CD4-positive, CD25-positive, alpha-beta regulatory T cell (primary cell): Measurements from ENCODE around the gene KHK. TPM values are rescaled to one million over a fixed set of nuclear protein-coding genes. Genes with fewer than 3 reads are reported as not detected.
A peak's percentile ranks its signal among the peaks of the same experiment; 100 is the strongest.

Experiments used
- ATAC-seq, 2 donors: fragments of 150-1000 bp; cut with Tn5 transposase; one replicate each; pipeline ENCODE4 v1.10.0; 2021; ENCODE audit warnings: low read depth in 2 of 2, moderate number of reproducible peaks in 2 of 2, moderate library complexity in 1 of 2
- DNase-seq, 3 donors: peaks; one replicate each; pipeline versions ENCODE4 v3.0.0 to v3.0.0-alpha.2; 2012 to 2022; ENCODE audit warnings: mixed read lengths in 1 of 3
- H3K27ac ChIP-seq: one replicate; pipeline ENCODE4 v1.7.0; 2013; ENCODE audit warnings: mild to moderate bottlenecking, low read length; ENCODE audit not compliant: insufficient read depth, poor library complexity, severe bottlenecking
- H3K27me3 ChIP-seq: one replicate; pipeline ENCODE4 v1.7.0; 2013; ENCODE audit warnings: low read length; ENCODE audit not compliant: control insufficient read depth, insufficient read depth
- H3K36me3 ChIP-seq: one replicate; pipeline ENCODE4 v1.7.0; 2013; ENCODE audit warnings: mild to moderate bottlenecking, low read length, moderate library complexity; ENCODE audit not compliant: control insufficient read depth, insufficient read depth
- H3K4me1 ChIP-seq: 2 replicates; pipeline ENCODE4 v1.7.0; 2013; ENCODE audit warnings: mild to moderate bottlenecking, low read length; ENCODE audit not compliant: insufficient read depth, control insufficient read depth, poor library complexity, severe bottlenecking
- H3K4me3 ChIP-seq: one replicate; pipeline ENCODE4 v1.7.0; 2013; ENCODE audit warnings: low read depth, mild to moderate bottlenecking, low read length, moderate library complexity
- H3K9me3 ChIP-seq, 2 experiments: 1 replicate in 1 of 2; 2 replicates in 1 of 2; pipeline ENCODE4 v1.7.0; 2013; ENCODE audit warnings: low read length in 2 of 2, mild to moderate bottlenecking in 1 of 2, moderate library complexity in 1 of 2; ENCODE audit not compliant: control insufficient read depth in 2 of 2
- H3K27ac Mint-ChIP-seq, 3 donors: one replicate each; pipeline ENCODE4 v1.8.0; 2020 to 2022; ENCODE audit warnings: mild to moderate bottlenecking in 3 of 3, mixed read lengths in 3 of 3, moderate library complexity in 2 of 3
- H3K27me3 Mint-ChIP-seq: one replicate; pipeline ENCODE4 v1.8.0; 2022; ENCODE audit warnings: mild to moderate bottlenecking, mixed read lengths
- H3K36me3 Mint-ChIP-seq: one replicate; pipeline ENCODE4 v1.8.0; 2020; ENCODE audit warnings: mixed read lengths
- H3K4me1 Mint-ChIP-seq, 4 donors: one replicate each; pipeline ENCODE4 v1.8.0; 2020 to 2022; ENCODE audit warnings: mixed read lengths in 4 of 4, mild to moderate bottlenecking in 1 of 4
- H3K4me3 Mint-ChIP-seq, 4 donors: one replicate each; pipeline ENCODE4 v1.8.0; 2020 to 2022; ENCODE audit warnings: mild to moderate bottlenecking in 4 of 4, mixed read lengths in 4 of 4, moderate library complexity in 3 of 4
- H3K9me3 Mint-ChIP-seq, 7 donors: one replicate each; pipeline ENCODE4 v1.8.0; 2020 to 2022; ENCODE audit warnings: mixed read lengths in 7 of 7, mild to moderate bottlenecking in 3 of 7, moderate library complexity in 2 of 7
- polyA plus RNA-seq, 4 donors: library from polyadenylated mRNA; unstranded; fragments of 300-500 nt; fragmentation: Illumina TruSeq; gene quantifications; one replicate each; pipeline ENCODE4 v1.2.3, GENCODE V29; 2021
- total RNA-seq: library from RNA; stranded (reverse); gene quantifications from one replicate; pipeline ENCODE4 v1.2.3, GENCODE V29; 2022

Gene KHK
- total and polyA plus RNA-seq, 5 donors from 2014 or later, result 3.4 to 6.6 (median 5.9) TPM

DNA sequence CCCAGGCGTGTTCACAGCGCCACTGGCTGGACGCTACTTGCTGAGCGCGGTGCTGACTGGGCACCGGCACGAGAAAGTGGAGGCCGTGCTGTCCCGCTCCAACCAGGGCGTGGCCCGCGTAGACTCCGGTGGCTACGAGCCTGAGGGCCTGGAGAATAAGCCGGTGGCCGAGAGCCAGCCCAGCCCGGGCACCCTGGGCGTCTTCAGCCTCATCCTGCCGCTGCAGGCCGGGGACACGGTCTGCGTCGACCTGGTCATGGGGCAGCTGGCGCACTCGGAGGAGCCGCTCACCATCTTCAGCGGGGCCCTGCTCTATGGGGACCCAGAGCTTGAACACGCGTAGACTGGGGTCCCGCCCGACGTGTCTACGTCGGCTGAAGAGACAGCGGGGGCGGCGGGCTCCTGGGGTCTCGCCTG, 891 bp upstream of the KHK start:
- no peaks in the 10 kb centered on the region for H3K9me3 ChIP-seq
- H3K4me1 Mint-ChIP-seq, result peaks cover 5 to 39% (median 17%) of the 10 kb centered on the region in 4 donors
- peak overlapping the region; percentile 86 for H3K27ac ChIP-seq
- no peaks in the 10 kb centered on the region for H3K36me3 ChIP-seq
- H3K4me1 ChIP-seq, result peaks cover 39% of the 10 kb centered on the region
- H3K4me3 Mint-ChIP-seq, result peak overlapping the region; percentile 76 to 90 (median 80)
- H3K27ac Mint-ChIP-seq, result peak overlapping the region; percentile 51 to 76 (median 52)
- no peaks in the 10 kb centered on the region for H3K9me3 Mint-ChIP-seq
- H3K27me3 ChIP-seq, result no peaks in the 10 kb centered on the region
- no peaks in the 10 kb centered on the region for H3K27me3 Mint-ChIP-seq
- peak in 1 of 3 donors; percentile 49 for DNase-seq
- no peaks in the 10 kb centered on the region for H3K36me3 Mint-ChIP-seq
- ATAC-seq, result no peak
- H3K4me3 ChIP-seq, result no peak overlapping the region

DNA sequence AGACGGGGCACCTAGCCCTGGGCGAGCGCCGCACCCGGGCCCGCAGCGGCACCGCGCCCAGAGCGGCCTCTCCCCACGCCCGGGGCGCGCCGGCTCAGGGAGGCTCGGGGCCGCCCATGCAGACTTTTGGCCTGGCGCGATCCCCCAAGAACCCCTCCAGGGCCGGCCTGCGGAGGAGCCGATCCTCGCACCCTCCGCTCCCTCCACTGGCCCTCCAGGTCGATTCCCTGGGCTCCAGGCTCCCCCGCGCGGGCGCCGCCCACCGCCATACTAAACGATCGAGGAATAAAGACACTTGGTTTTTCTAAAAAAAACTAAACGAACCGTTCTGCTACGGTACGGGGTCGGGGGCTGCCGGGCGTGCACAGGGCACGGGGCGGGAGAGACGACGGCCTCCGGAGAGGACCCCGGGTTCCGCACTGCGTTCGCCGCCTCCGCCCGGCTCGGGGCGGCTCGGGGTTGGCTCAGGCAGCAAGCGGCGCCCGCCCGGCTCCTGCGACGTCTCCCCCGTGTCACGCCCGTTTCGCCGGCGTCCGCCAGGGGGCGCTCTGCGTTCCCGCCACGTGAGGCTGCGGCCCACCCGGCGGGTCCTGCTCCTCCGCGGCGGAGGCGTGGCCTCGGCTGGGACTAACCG, 365 bp upstream of the KHK start:
- Mint-ChIP-seq H3K4me1 (peaks cover 5 to 34% (median 13%) of the 10 kb centered on the region in 4 donors), H3K36me3 (no peaks in the 10 kb centered on the region)

DNA sequence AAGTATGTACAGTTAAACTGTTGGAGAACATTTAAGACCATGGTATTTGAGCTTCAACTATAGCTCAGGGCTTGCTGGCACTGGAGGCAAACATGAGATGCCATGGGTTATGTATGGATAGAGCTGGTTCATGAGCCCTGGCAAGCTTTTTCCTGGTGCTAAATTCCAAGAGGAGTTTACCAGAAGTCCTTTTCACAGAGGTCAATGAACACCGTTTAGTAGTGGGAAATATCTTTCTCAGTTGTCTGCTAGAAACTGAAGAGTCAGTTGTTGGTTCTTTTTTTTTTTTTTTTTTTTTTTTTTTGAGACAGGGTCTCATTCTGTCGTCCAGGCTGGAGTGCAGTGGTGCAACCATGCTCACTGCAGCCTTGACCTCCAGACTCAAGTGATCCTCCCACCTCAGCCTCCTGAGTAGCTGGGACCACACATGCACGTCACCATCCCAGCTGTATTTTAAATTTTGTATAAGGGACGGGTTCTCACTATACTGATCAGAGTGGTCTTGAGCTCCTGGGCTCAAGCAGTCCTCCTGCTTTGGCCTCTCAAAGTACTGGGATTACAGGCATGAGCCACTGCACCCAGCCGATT, 1.3 kb downstream of the KHK start:
- no peak overlapping the region for H3K27ac ChIP-seq
- peaks cover 21% of the 10 kb centered on the region for H3K4me1 ChIP-seq
- Mint-ChIP-seq H3K4me1 (peaks cover 3 to 26% (median 9%) of the 10 kb centered on the region in 4 donors), H3K36me3 (no peaks in the 10 kb centered on the region), H3K27me3 (no peaks in the 10 kb centered on the region), H3K9me3 (no peaks in the 10 kb centered on the region), H3K4me3 (peak overlapping the region in 3 of 4 donors; percentile 80 to 86 (median 82)), H3K27ac (peak overlapping the region in 1 of 3 donors; percentile 71)
- ATAC-seq, result no peak
- H3K9me3 ChIP-seq, result no peaks in the 10 kb centered on the region
- H3K27me3 ChIP-seq, result no peaks in the 10 kb centered on the region
- H3K36me3 ChIP-seq, result no peaks in the 10 kb centered on the region
- no peak overlapping the region for H3K4me3 ChIP-seq
- DNase-seq, result no peak

More for the DNA sequence above, 365 bp upstream of the KHK start:
- peak; percentile 95 to 96 for ATAC-seq
- Histone ChIP-seq H3K4me3 (no peak overlapping the region), H3K36me3 (no peaks in the 10 kb centered on the region), H3K9me3 (no peaks in the 10 kb centered on the region), H3K27me3 (no peaks in the 10 kb centered on the region), H3K27ac (peak overlapping the region; percentile 86), H3K4me1 (peaks cover 34% of the 10 kb centered on the region)
- peak overlapping the region; percentile 82 to 87 (median 86) for H3K4me3 Mint-ChIP-seq
- DNase-seq, result peak; percentile 95 to 98 (median 95)
- H3K27me3 Mint-ChIP-seq, result no peaks in the 10 kb centered on the region
- H3K27ac Mint-ChIP-seq, result peak overlapping the region in 1 of 3 donors; percentile 82
- H3K9me3 Mint-ChIP-seq, result no peaks in the 10 kb centered on the region

DNA sequence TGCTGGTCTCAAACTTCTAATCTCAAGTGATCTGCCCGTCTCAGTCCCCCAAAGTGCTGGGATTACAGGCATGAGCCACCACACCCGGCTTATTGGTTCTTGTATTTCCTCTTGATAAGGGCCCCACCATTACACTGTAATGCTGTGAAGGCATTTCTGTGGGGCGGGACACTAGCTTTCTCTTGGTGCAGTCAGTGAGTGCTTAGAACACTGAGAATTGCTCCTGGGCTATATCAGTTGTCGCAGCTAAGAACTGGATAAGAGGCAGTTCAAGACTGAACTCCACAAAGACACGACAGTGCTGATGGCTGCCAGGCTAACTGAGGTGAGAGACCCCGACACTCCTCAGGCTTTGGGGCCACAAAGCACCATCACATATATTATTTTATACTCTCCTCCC, 2.1 kb downstream of the KHK start:
- no peak overlapping the region for H3K4me3 ChIP-seq
- ATAC-seq (no peak), DNase-seq (no peak)
- H3K27me3 ChIP-seq, result no peaks in the 10 kb centered on the region
- H3K4me1 Mint-ChIP-seq, result peaks cover 3 to 26% (median 9%) of the 10 kb centered on the region in 4 donors
- H3K9me3 Mint-ChIP-seq, result no peaks in the 10 kb centered on the region
- no peaks in the 10 kb centered on the region for H3K36me3 ChIP-seq
- peak overlapping the region in 1 of 3 donors; percentile 71 for H3K27ac Mint-ChIP-seq
- H3K9me3 ChIP-seq, result no peaks in the 10 kb centered on the region
- H3K4me3 Mint-ChIP-seq, result peak overlapping the region in 3 of 4 donors; percentile 39 to 86 (median 79)
- H3K27me3 Mint-ChIP-seq, result no peaks in the 10 kb centered on the region
- peaks cover 21% of the 10 kb centered on the region for H3K4me1 ChIP-seq
- no peaks in the 10 kb centered on the region for H3K36me3 Mint-ChIP-seq
- no peak overlapping the region for H3K27ac ChIP-seq

DNA sequence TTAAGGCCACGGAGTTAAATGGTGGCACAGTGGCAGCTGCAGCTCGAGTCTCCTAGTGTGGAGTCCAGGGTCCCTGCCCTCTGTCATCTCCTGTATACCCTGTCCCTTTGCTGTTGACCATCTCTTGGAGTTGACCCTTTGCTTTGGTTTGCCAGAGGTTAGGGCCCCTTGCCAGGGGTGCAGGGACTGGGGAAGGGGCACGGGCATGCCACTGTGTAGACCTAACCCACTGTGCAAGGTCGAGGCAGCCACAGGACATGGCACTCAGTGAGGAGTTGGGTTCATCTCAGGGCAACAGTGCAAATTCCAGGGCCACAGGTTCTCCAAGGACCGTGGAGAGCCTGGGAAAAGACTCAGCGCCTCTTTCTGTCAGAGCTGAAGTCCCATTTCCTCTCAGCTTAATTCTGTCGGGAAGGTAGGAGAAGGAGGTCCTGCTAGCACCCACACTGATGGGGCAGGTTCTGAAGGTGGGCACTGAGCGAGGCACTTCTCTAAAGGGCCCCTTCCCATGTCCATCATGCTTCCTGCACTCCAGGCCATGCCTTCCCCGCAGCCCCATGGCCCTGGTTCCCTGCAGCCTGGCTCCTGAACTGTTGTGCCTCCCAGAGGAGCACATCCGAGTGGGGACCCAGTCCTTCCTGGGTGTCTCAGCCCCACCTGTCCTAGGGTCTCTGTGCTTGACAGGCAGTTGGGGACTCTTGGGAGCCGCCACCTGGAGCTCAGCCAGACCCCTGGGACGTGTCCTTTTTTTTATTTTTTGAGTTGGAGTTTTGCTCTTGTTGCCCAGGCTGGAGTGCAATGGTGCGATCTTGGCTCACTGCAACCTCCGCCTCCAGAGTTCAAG, 2.8 kb downstream of the KHK start:
- peak overlapping the region in 1 of 4 donors; percentile 79 for H3K4me3 Mint-ChIP-seq
- H3K36me3 ChIP-seq, result no peaks in the 10 kb centered on the region
- peaks cover 21% of the 10 kb centered on the region for H3K4me1 ChIP-seq
- no peaks in the 10 kb centered on the region for H3K9me3 ChIP-seq
- H3K27me3 Mint-ChIP-seq, result no peaks in the 10 kb centered on the region
- no peak overlapping the region for H3K4me3 ChIP-seq
- no peaks in the 10 kb centered on the region for H3K27me3 ChIP-seq
- H3K36me3 Mint-ChIP-seq, result no peaks in the 10 kb centered on the region
- H3K9me3 Mint-ChIP-seq, result no peaks in the 10 kb centered on the region
- no peak overlapping the region for H3K27ac ChIP-seq
- peaks cover 3 to 26% (median 9%) of the 10 kb centered on the region in 4 donors for H3K4me1 Mint-ChIP-seq
- DNase-seq (no peak), ATAC-seq (no peak)
- no peak overlapping the region for H3K27ac Mint-ChIP-seq

DNA sequence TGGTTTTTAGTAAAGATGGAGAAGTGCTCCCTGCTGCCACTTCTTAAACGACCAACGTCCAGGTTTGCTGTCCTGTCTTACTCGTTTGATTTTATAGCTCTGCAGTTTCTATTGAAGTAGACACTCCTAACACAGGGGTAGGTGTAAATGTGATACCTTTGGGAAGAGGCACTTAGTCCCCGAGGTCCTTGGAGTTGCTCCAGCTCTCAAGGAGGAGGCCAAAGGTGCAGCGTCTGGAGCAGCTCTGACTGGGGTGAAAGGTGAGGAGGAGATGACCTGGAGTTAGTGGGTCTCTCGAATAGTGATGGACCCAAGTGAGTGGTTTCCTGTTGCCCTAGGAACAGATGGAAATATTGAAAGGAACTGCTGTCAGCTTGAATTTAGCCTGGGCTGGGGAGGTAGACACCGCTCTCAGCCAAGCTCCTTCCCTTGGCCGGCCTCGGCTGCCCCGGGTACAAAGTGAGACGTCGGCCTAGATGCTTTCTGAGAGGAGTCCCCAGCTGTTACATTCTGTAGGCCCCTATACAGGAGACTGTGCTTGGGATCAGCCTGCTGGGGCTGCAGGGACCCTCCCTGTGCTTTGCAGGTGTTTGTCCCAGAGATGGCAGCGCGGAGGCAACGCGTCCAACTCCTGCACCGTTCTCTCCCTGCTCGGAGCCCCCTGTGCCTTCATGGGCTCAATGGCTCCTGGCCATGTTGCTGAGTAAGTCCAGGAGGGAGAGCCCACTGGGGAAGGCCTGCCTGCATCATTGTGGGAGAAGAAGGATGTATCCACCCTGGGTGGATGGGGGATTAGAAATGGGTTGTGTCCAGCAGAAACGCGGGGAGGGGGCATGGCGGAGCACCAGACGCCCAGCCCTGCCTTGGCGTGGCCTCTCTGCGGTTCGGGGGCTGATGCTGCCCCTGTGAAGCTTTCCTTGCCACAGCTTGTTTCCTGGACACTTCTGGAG, 5.4 kb downstream of the KHK start:
- Mint-ChIP-seq H3K27ac (no peak overlapping the region), H3K4me1 (peaks cover 3 to 26% (median 12%) of the 10 kb centered on the region in 4 donors), H3K4me3 (no peak overlapping the region), H3K9me3 (no peaks in the 10 kb centered on the region), H3K27me3 (no peaks in the 10 kb centered on the region), H3K36me3 (no peaks in the 10 kb centered on the region)
- Histone ChIP-seq H3K27me3 (no peaks in the 10 kb centered on the region), H3K9me3 (no peaks in the 10 kb centered on the region), H3K4me1 (peaks cover 11% of the 10 kb centered on the region), H3K27ac (no peak overlapping the region), H3K36me3 (no peaks in the 10 kb centered on the region), H3K4me3 (no peak overlapping the region)
- DNase-seq (no peak), ATAC-seq (no peak)
